Loucy (cell line): ENCODE measurements around the gene CD72.
A peak's percentile ranks its signal among the peaks of the same experiment; 100 is the strongest.
"Not testable (repeated sequence)": the region's sequence is repeated elsewhere in the genome, so short reads cannot be mapped to it uniquely, and the experiment has no call there.

Experiments
- H2AFZ ChIP-seq: fragments of 200-600 bp; sonication (generic); 2 replicates; pipeline ENCODE4 v1.6.0; 2016; ENCODE audit warnings: antibody characterized with exemption, mild to moderate bottlenecking, low read length, moderate library complexity
- H3F3A ChIP-seq: fragments of 200-600 bp; 2 replicates; pipeline ENCODE4 v1.6.0; 2016; ENCODE audit warnings: antibody characterized with exemption, low read depth, mild to moderate bottlenecking
- H3K27me3 ChIP-seq: fragments of 200-600 bp; sonication (generic); 2 replicates; pipeline ENCODE4 v1.6.1; 2014; ENCODE audit warnings: low read length, mild to moderate bottlenecking; ENCODE audit not compliant: insufficient read depth, poor library complexity, severe bottlenecking
- H3K36me3 ChIP-seq: fragments of 200-600 bp; sonication (generic); 2 replicates; pipeline ENCODE4 v1.6.1; 2016; ENCODE audit warnings: low read length; ENCODE audit not compliant: insufficient read depth
- H3K4me1 ChIP-seq: fragments of 200-600 bp; sonication (generic); 2 replicates; pipeline ENCODE4 v1.5.1; 2014; ENCODE audit warnings: low read length, mild to moderate bottlenecking; ENCODE audit not compliant: insufficient read depth, poor library complexity, severe bottlenecking
- H3K4me2 ChIP-seq: fragments of 200-600 bp; sonication (generic); 2 replicates; pipeline ENCODE4 v1.6.0; 2014; ENCODE audit warnings: antibody characterized with exemption, low read length, low read depth, mild to moderate bottlenecking; ENCODE audit not compliant: poor library complexity, severe bottlenecking
- H3K4me3 ChIP-seq: fragments of 200-600 bp; sonication (generic); 2 replicates; pipeline ENCODE4 v1.5.1; 2014; ENCODE audit warnings: low read length, mild to moderate bottlenecking, mixed read lengths; ENCODE audit not compliant: poor library complexity, severe bottlenecking
- H3K79me2 ChIP-seq: fragments of 200-600 bp; sonication (generic); 2 replicates; pipeline ENCODE4 v1.6.1; 2014; ENCODE audit warnings: low read length; ENCODE audit not compliant: insufficient read depth
- H3K9ac ChIP-seq: fragments of 200-600 bp; sonication (generic); 2 replicates; pipeline ENCODE4 v1.6.0; 2014; ENCODE audit warnings: mild to moderate bottlenecking, low read depth, low read length, moderate library complexity; ENCODE audit not compliant: poor library complexity, severe bottlenecking
- H3K9me2 ChIP-seq: fragments of 200-600 bp; sonication (generic); replicated peaks from 2 replicates; pipeline ENCODE4 v1.6.1; 2016; ENCODE audit warnings: low read depth, low read length, mixed read lengths
- H3K9me3 ChIP-seq: fragments of 200-600 bp; sonication (generic); 2 replicates; pipeline ENCODE4 v1.6.1; 2014; ENCODE audit warnings: mild to moderate bottlenecking, antibody characterized with exemption, low read length, low read depth; ENCODE audit not compliant: insufficient read depth
- H4K20me1 ChIP-seq: fragments of 200-600 bp; sonication (generic); 2 replicates; pipeline ENCODE4 v1.6.0; 2014; ENCODE audit warnings: antibody characterized with exemption, low read length, mild to moderate bottlenecking; ENCODE audit not compliant: insufficient read depth, poor library complexity, severe bottlenecking
- CTCF ChIP-seq: fragments of 200-600 bp; sonication (generic); conservative IDR thresholded peaks from 2 replicates; pipeline ENCODE4 v1.5.1; 2014; ENCODE audit warnings: mild to moderate bottlenecking, antibody characterized with exemption, low read length
- EZH2phosphoT487 ChIP-seq: fragments of 200-600 bp; IDR thresholded peaks from 2 replicates; pipeline ENCODE4 v1.6.1; 2018; ENCODE audit warnings: antibody characterized with exemption, mild to moderate bottlenecking, moderate library complexity, borderline replicate concordance

The CD72 gene

GRCh38 chr9:35639631-35640030 lies 21.4 kb upstream of the CD72 start:
- no peaks in the 10 kb centered on the region for H3K9me3 ChIP-seq
- TF ChIP-seq EZH2phosphoT487 (no peak), CTCF (no peak)
- peaks cover 6% of the 10 kb centered on the region; the same call in 1 of the 2 replicates for H3K79me2 ChIP-seq
- H3K4me3 ChIP-seq: no peak overlapping the region
- no peaks in the 10 kb centered on the region for H3F3A ChIP-seq
- no peak overlapping the region for H2AFZ ChIP-seq
- H3K4me1 ChIP-seq: peaks cover 37% of the 10 kb centered on the region
- H3K9ac ChIP-seq: no peak overlapping the region
- H3K9me2 ChIP-seq: no peaks in the 10 kb centered on the region
- peak overlapping the region; percentile 46 for H3K4me2 ChIP-seq
- no peaks in the 10 kb centered on the region for H3K36me3 ChIP-seq
- no peaks in the 10 kb centered on the region for H4K20me1 ChIP-seq
- no peaks in the 10 kb centered on the region for H3K27me3 ChIP-seq

GRCh38 chr9:35639225-35639624 lies 21.0 kb upstream of the CD72 start:
- H3K4me1 ChIP-seq: peaks cover 39% of the 10 kb centered on the region
- not testable (repeated sequence) for H3K27me3 ChIP-seq, H3K9me3 ChIP-seq, H3K4me3 ChIP-seq, H3K9ac ChIP-seq, H4K20me1 ChIP-seq, H2AFZ ChIP-seq, H3F3A ChIP-seq, H3K36me3 ChIP-seq, H3K9me2 ChIP-seq, H3K79me2 ChIP-seq
- H3K4me2 ChIP-seq: peak overlapping the region; percentile 46

- not testable (repeated sequence) for H3K9ac ChIP-seq, H3K4me3 ChIP-seq, H3F3A ChIP-seq, H3K36me3 ChIP-seq, H3K79me2 ChIP-seq, H3K9me3 ChIP-seq, H2AFZ ChIP-seq, H3K27me3 ChIP-seq, H4K20me1 ChIP-seq, H3K9me2 ChIP-seq
- Histone ChIP-seq H3K4me1 (peaks cover 39% of the 10 kb centered on the region), H3K4me2 (peak overlapping the region; percentile 46)
Observed at GRCh38 chr9:35638751-35639150, 20.5 kb upstream of the CD72 start.

GRCh38 chr9:35637427-35637955 lies 19.3 kb upstream of the CD72 start:
- not testable (repeated sequence) for H4K20me1 ChIP-seq, H2AFZ ChIP-seq, H3K9me3 ChIP-seq, H3K79me2 ChIP-seq, H3K9ac ChIP-seq, H3K36me3 ChIP-seq, H3K9me2 ChIP-seq, H3K4me2 ChIP-seq, H3F3A ChIP-seq, H3K27me3 ChIP-seq, H3K4me3 ChIP-seq
- peaks cover 39% of the 10 kb centered on the region for H3K4me1 ChIP-seq

GRCh38 chr9:35636877-35637246 lies 18.6 kb upstream of the CD72 start:
- H3K9me3 ChIP-seq, H3K79me2 ChIP-seq, H3K36me3 ChIP-seq, H2AFZ ChIP-seq, H3F3A ChIP-seq, H3K27me3 ChIP-seq, H3K4me3 ChIP-seq, H3K4me2 ChIP-seq, H4K20me1 ChIP-seq, H3K9me2 ChIP-seq: not testable (repeated sequence)
- Histone ChIP-seq H3K9ac (peak overlapping the region; percentile 50), H3K4me1 (peaks cover 39% of the 10 kb centered on the region)
